H1 (cell line): ENCODE measurements around the gene KIF26A. TPM values are rescaled to one million over a fixed set of nuclear protein-coding genes. Genes with fewer than 3 reads are reported as not detected.

Experiments used
- ASH2L ChIP-seq: fragments of 200-600, 300-600 bp; sonication (generic); IDR thresholded peaks from one replicate; pipeline ENCODE4 v1.7.1; 2017; ENCODE audit warnings: low read length
- ATF3 ChIP-seq: IDR thresholded peaks from 2 replicates; pipeline ENCODE4 v1.6.1; 2011; ENCODE audit warnings: low read depth, mild to moderate bottlenecking, low read length; ENCODE audit not compliant: insufficient read depth
- CREB1 ChIP-seq: IDR thresholded peaks from 2 replicates; pipeline ENCODE4 v1.6.1; 2012; ENCODE audit warnings: inconsistent platforms
- GABPA ChIP-seq: IDR thresholded peaks from 2 replicates; pipeline ENCODE4 v1.6.1; 2011; ENCODE audit warnings: mild to moderate bottlenecking, low read length, moderate library complexity, borderline replicate concordance; ENCODE audit not compliant: insufficient read depth
- HDAC2 ChIP-seq, 2 experiments: fragments of 300-600 bp in 1 of 2; sonication (generic) in 1 of 2; IDR thresholded peaks; 2 replicates each; pipeline ENCODE4 v1.6.1; 2011 to 2012; ENCODE audit warnings: low read depth in 2 of 2, low read length in 2 of 2, mild to moderate bottlenecking in 2 of 2, moderate library complexity in 2 of 2, borderline replicate concordance in 1 of 2, inconsistent platforms in 1 of 2
- KDM4A ChIP-seq: IDR thresholded peaks from one replicate; pipeline ENCODE4 v1.7.1; 2012; ENCODE audit warnings: low read depth, mild to moderate bottlenecking, moderate library complexity, low read length, inconsistent platforms; ENCODE audit not compliant: severe bottlenecking
- PHF8 ChIP-seq: fragments of 200-600 bp; sonication (generic); conservative IDR thresholded peaks from 2 replicates; pipeline ENCODE4 v1.7.1; 2012; ENCODE audit warnings: low read depth, mild to moderate bottlenecking, inconsistent platforms, low read length, moderate library complexity
- SP2 ChIP-seq: IDR thresholded peaks from 2 replicates; pipeline ENCODE4 v1.6.1; 2012; ENCODE audit warnings: mild to moderate bottlenecking, low read length, inconsistent platforms
- TEAD4 ChIP-seq: IDR thresholded peaks from 2 replicates; pipeline ENCODE4 v1.6.1; 2012; ENCODE audit warnings: low read depth, low read length, inconsistent platforms, mixed read lengths
- polyA plus RNA-seq, 7 experiments: library from polyadenylated mRNA; depleted of rRNA in 3 of 7; stranded (reverse) in 5 of 7; unstranded in 2 of 7; fragments of >200 nt in 5 of 7; fragments of 200-250 nt in 2 of 7; gene quantifications; 1 replicate in 5 of 7; 2 replicates in 1 of 7; 4 replicates in 1 of 7; pipeline versions ENCODE4 v1.2.1 to v1.2.3, GENCODE V29; 2011 to 2013; ENCODE audit warnings: missing spikeins in 2 of 7, mixed read lengths in 2 of 7
- total RNA-seq: library from RNA; stranded (reverse); fragmentation: NEBNext Ultra II Directional; extraction: Animal tissue kit (Norgen Biotek cat#: 25700); gene quantifications from 2 replicates; pipeline ENCODE4 v1.2.1, GENCODE V29; 2021
- TF ChIP-seq, protein P1 (sequence below): IDR thresholded peaks from 2 replicates; pipeline ENCODE4 v1.6.1; 2012; ENCODE audit warnings: inconsistent platforms

Gene KIF26A
- total and polyA plus RNA-seq, 2 of the 8 experiments (the other 6 are each of a cell fraction or from before 2014, with no cell fraction given), result 11.5 to 41.6 TPM

DNA sequence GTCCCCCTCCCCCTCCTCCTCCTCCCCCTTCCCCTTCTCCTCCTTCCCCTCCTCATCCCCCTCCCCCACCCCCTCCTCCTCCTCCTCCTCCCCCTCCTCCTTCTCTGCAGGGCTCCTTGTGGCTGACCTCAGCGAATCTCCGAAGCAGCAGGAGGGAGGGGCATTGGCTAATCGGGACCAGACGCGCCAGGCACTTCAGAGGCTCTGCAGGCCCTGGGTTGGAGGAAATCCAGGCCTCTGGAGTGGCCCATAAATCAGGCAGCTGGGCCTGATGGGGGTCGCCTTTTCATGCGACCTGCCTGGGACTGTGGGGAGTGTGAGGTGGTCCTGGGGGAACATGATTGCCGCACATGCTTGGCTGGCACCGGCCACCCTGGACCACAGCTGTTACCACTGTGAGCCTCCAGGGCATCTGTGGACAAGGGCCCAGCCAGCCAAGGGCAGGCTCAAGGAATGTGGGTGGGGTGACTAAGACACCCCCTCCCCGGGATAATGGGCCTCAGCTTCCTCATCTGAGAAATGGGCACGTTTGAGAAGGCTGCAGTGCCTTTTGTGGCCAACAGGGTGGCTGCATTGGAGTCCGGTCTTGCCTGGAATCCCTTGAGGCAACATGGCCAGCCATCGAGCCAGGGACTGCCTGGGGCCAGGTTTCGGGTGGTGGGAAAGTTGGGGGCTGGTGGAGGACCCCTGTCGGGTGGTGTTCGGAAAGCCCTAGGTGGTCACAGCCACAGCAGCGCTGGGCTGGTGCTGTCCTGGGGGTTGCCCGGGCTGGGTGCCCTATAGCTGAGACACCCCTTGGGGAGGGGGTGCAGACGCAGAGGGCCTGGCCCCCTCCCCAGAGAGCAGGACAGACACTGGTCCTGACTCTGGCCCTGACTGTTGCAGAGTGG lies 12.0 kb downstream of the KIF26A start (continued):
- TF ChIP-seq KDM4A (no peak), PHF8 (no peak), GABPA (no peak), HDAC2 (IDR thresholded peaks at IDR 0.05; ENCODE audit: borderline replicate concordance in 1 of 2, low read depth in 2 of 2, low read length in 2 of 2) (peak in 1 of 2 experiments; percentile 99; a peak in 2 of 4 replicates), CREB1 (no peak), ATF3 (no peak), TEAD4 (0 out of 2 replicates have a peak, but pooled peaks have one; percentile 9), ASH2L (peak; percentile 33), SP2 (no peak)
- TF ChIP-seq, protein P1, sequence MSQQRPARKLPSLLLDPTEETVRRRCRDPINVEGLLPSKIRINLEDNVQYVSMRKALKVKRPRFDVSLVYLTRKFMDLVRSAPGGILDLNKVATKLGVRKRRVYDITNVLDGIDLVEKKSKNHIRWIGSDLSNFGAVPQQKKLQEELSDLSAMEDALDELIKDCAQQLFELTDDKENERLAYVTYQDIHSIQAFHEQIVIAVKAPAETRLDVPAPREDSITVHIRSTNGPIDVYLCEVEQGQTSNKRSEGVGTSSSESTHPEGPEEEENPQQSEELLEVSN, result no peak
